Spleen (tissue), 11 donors: ENCODE data around the gene PYGO2. TPM values are rescaled to one million over a fixed set of nuclear protein-coding genes. Genes with fewer than 3 reads are reported as not detected.

ENCODE experiments used
- DNase-seq: peaks from one replicate; pipeline ENCODE4 v3.0.0-alpha.2; 2020
- H3K27ac ChIP-seq, 8 donors: fragments of 200-600 bp; sonication (generic) in 7 of 8; 1 replicate in 4 of 8; 2 replicates in 4 of 8; pipeline versions ENCODE4 v1.5.0 to v1.8.0; 2016 to 2021; ENCODE audit warnings: inconsistent platforms in 4 of 8, mild to moderate bottlenecking in 4 of 8, moderate library complexity in 1 of 8
- H3K27me3 ChIP-seq, 7 donors: fragments of 200-600 bp; sonication (generic) in 6 of 7; replicated peaks in 1 of 7; 1 replicate in 4 of 7; 2 replicates in 3 of 7; pipeline versions ENCODE4 v1.5.0 to v1.8.0; 2016 to 2021; ENCODE audit warnings: inconsistent platforms in 3 of 7, mild to moderate bottlenecking in 1 of 7
- H3K36me3 ChIP-seq, 6 donors: fragments of 200-600 bp; sonication (generic) in 5 of 6; 1 replicate in 4 of 6; 2 replicates in 2 of 6; pipeline versions ENCODE4 v1.5.0 to v1.8.0; 2016 to 2021; ENCODE audit warnings: inconsistent platforms in 2 of 6
- H3K4me1 ChIP-seq, 6 donors: fragments of 200-600 bp; sonication (generic) in 5 of 6; 1 replicate in 3 of 6; 2 replicates in 3 of 6; pipeline versions ENCODE4 v1.5.0 to v1.8.0; 2016 to 2021; ENCODE audit warnings: inconsistent platforms in 3 of 6
- H3K4me3 ChIP-seq, 8 donors: fragments of 200-600 bp; sonication (generic) in 7 of 8; 1 replicate in 4 of 8; 2 replicates in 4 of 8; pipeline versions ENCODE4 v1.5.0 to v1.8.0; 2016 to 2021; ENCODE audit warnings: inconsistent platforms in 4 of 8, mild to moderate bottlenecking in 4 of 8, moderate library complexity in 2 of 8
- H3K9me3 ChIP-seq, 8 donors: fragments of 200-600 bp; sonication (generic) in 7 of 8; 1 replicate in 4 of 8; 2 replicates in 4 of 8; pipeline versions ENCODE4 v1.5.0 to v1.8.0; 2016 to 2021; ENCODE audit warnings: inconsistent platforms in 4 of 8
- POLR2A ChIP-seq, 3 donors: fragments of 450-650 bp; IDR thresholded peaks; one replicate each; pipeline ENCODE4 v1.5.1; 2017; ENCODE audit warnings: antibody characterized with exemption in 3 of 3, mild to moderate bottlenecking in 1 of 3
- POLR2AphosphoS5 ChIP-seq, 3 donors: sonication (generic); formaldehyde crosslinking; IDR thresholded peaks; one replicate each; pipeline ENCODE4 v1.5.1; 2017; ENCODE audit warnings: antibody characterized with exemption in 3 of 3
- WGBS, 5 donors: extraction: QIAGEN DNeasy Blood & Tissue Kit in 3 of 5; methylation state at CpG; one replicate each; pipeline versions ENCODE4 v1.1.5 to v1.1.7; 2013 to 2018; 5-methylcytosine and 5-hydroxymethylcytosine counted together
- intact Hi-C: fragments of 100-400 bp; cut with DNase I; formaldehyde crosslinking; loops from one replicate; pipeline ENCODE4 v1.15.0; 2023; ENCODE audit warnings: low total_unique reads
- polyA plus RNA-seq, 3 donors: library from polyadenylated mRNA; stranded (reverse); fragments of 200-250 nt; gene quantifications; one replicate each; pipeline ENCODE4 v1.2.1, GENCODE V29; 2013
- total RNA-seq, 7 donors: library from RNA; depleted of rRNA in 3 of 7; stranded (reverse); fragments of >200 nt in 3 of 7; fragmentation: NEBNext Ultra II Directional in 4 of 7; extraction: Animal tissue kit (Norgen Biotek cat#: 25700) in 4 of 7; gene quantifications; one replicate each; pipeline versions ENCODE4 v1.1.0 to v1.2.1, GENCODE V29; 2016 to 2021
- TF ChIP-seq, protein P1 (sequence below), 11 experiments: fragments of 200-600 bp in 7 of 11; fragments of 450-650 bp in 4 of 11; sonication (generic) in 4 of 11; IDR thresholded peaks in 8 of 11; conservative IDR thresholded peaks in 3 of 11; 1 replicate in 7 of 11; 2 replicates in 4 of 11; pipeline versions ENCODE4 v1.4.0 to v1.8.0; 2016 to 2021; ENCODE audit warnings: antibody characterized with exemption in 11 of 11, inconsistent platforms in 4 of 11, mild to moderate bottlenecking in 1 of 11
- donor health status: healthy with polysubstance abuse.
- donor health status: DM: no; HTN: no; CAD: no; lungs with moderate emphysema.
- donor health status: DM: no; HTN: no; CAD: no.
- donor health status: Bipolar disorder and iron deficiency.
- donor health status: healthy.
- donor health status: DM: no; HTN: no; CAD: no.
- donor health status: DM: yes; HTN: yes; CAD: no.

The PYGO2 gene
- total and polyA plus RNA-seq, 10 donors, result 19.8 to 36.6 (median 35.2) TPM

DNA sequence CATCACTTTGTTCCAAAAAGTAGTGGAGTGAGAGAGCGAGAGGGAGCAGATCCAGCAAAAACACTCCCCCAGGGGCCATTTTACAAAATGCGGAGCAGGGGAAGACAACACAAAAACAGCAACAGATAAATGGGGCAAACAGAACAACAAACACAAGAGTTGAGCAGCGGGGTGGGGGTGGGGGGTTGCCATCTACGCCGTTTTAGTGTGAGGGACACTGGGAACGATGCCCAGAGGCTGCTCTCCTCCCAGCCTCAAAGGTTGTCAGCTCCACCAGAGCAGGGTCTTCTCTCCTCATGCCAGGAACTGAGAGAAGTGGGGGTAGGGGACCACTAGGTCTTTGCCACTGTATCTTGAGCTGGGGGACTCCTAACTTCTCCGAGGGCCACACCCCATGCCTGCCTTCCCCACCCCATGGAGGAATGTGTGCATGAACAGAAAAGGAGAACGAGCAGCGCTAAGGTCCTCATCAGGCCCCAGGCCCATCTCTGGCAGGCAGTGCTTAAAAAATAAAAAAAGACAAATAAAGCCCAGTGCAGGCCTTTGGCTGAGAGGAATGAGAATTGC is 4.4 kb downstream of the PYGO2 start:
- peaks cover 48 to 93% (median 73%) of the 10 kb centered on the region in 6 donors for H3K4me1 ChIP-seq
- peak overlapping the region in 5 of 8 donors; percentile 3 to 89 (median 83) for H3K27ac ChIP-seq
- H3K36me3 ChIP-seq, result peaks cover 0 to 23% (median 18%) of the 10 kb centered on the region in 6 donors
- no peaks in the 10 kb centered on the region for H3K9me3 ChIP-seq
- no peaks in the 10 kb centered on the region for H3K27me3 ChIP-seq
- peak; percentile 56 for DNase-seq
- TF ChIP-seq POLR2AphosphoS5 (IDR thresholded peaks at IDR 0.05) (no peak), POLR2A (IDR thresholded peaks at IDR 0.05) (no peak)
- TF ChIP-seq, protein P1, sequence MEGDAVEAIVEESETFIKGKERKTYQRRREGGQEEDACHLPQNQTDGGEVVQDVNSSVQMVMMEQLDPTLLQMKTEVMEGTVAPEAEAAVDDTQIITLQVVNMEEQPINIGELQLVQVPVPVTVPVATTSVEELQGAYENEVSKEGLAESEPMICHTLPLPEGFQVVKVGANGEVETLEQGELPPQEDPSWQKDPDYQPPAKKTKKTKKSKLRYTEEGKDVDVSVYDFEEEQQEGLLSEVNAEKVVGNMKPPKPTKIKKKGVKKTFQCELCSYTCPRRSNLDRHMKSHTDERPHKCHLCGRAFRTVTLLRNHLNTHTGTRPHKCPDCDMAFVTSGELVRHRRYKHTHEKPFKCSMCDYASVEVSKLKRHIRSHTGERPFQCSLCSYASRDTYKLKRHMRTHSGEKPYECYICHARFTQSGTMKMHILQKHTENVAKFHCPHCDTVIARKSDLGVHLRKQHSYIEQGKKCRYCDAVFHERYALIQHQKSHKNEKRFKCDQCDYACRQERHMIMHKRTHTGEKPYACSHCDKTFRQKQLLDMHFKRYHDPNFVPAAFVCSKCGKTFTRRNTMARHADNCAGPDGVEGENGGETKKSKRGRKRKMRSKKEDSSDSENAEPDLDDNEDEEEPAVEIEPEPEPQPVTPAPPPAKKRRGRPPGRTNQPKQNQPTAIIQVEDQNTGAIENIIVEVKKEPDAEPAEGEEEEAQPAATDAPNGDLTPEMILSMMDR (IDR thresholded peaks at IDR 0.05 in 8 of 11, conservative IDR thresholded peaks at IDR 0.05 in 3 of 11), result no peak
- intact Hi-C loops, result no loop called here
- no peak overlapping the region for H3K4me3 ChIP-seq
- 73 to 83% (median 78%) methylated on average over 9 of the region's 9 CpGs for whole genome bisulfite sequencing, 5 donors

DNA sequence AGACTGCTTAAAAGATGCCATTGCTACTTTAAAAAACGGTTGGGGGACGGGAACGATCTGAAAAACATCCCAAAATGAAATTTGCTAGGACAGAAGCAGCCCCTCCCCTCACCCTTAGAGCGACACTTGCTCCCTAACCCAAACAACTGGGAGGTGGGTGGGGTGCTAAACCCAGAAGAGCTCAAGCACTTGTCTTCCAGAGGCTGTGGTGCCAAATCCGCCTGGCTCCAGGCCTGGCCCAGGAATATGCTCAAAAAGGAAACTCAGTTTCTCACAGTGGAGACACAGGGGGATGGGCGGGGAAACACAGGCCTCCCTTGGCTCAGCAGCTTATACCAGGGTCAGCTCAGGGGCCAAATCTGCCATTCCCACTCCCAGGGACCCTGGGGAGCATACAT is 5.0 kb downstream of the PYGO2 start:
- WGBS, 5 donors, result 19 to 35% (median 28%) methylated on average over 6 of the region's 6 CpGs
- TF ChIP-seq POLR2AphosphoS5 (IDR thresholded peaks at IDR 0.05), result no peak
- no peak for TF ChIP-seq POLR2A (IDR thresholded peaks at IDR 0.05)
- TF ChIP-seq, protein P1 (IDR thresholded peaks at IDR 0.05 in 8 of 11, conservative IDR thresholded peaks at IDR 0.05 in 3 of 11), result no peak
- H3K4me1 ChIP-seq, result peaks cover 55 to 96% (median 78%) of the 10 kb centered on the region in 6 donors
- DNase-seq, result peak; percentile 75
- peak overlapping the region; percentile 66 to 89 (median 82) for H3K27ac ChIP-seq
- intact Hi-C loops, result no loop called here
- peaks cover 0 to 26% (median 18%) of the 10 kb centered on the region in 6 donors for H3K36me3 ChIP-seq
- peak overlapping the region in 7 of 8 donors; percentile 52 to 78 (median 61) for H3K4me3 ChIP-seq
- H3K27me3 ChIP-seq, result no peaks in the 10 kb centered on the region
- H3K9me3 ChIP-seq, result no peaks in the 10 kb centered on the region

GRCh38 chr1:154955718-154956543 is 5.7 kb downstream of the PYGO2 start, which contains the start of gene PBXIP1:
PBXIP1 (minus strand) TSS chr1:154956099; CDS start chr1:154953721, 2,378 bp downstream.
- peak; percentile 83 for DNase-seq
- TF ChIP-seq POLR2A (IDR thresholded peaks at IDR 0.05) (no peak), POLR2AphosphoS5 (IDR thresholded peaks at IDR 0.05) (peak in 2 of 3 donors; percentile 62 to 81)
- TF ChIP-seq, protein P1 (IDR thresholded peaks at IDR 0.05 in 8 of 11, conservative IDR thresholded peaks at IDR 0.05 in 3 of 11), result peak in 4 of 11 experiments; percentile 12 to 32 (median 22)
- peaks cover 0 to 32% (median 22%) of the 10 kb centered on the region in 6 donors for H3K36me3 ChIP-seq
- H3K4me1 ChIP-seq, result peaks cover 61 to 98% (median 81%) of the 10 kb centered on the region in 6 donors
- peak within 1 kb of the TSS; percentile 66 to 89 (median 82) for H3K27ac ChIP-seq
- H3K9me3 ChIP-seq, result no peaks in the 10 kb centered on the region
- intact Hi-C loops, result no loop called here
- H3K27me3 ChIP-seq, result no peaks in the 10 kb centered on the region
- 0 to 1% (median 0%) methylated on average over 18 of the region's 18 CpGs for WGBS, 5 donors
- H3K4me3 ChIP-seq, result peak within 1 kb of the TSS; percentile 52 to 78 (median 64)
